Uterus (tissue), 4 donors: ENCODE results near the gene STAC. TPM values are rescaled to one million over a fixed set of nuclear protein-coding genes. Genes with fewer than 3 reads are reported as not detected.

Experiments used
- DNase-seq, 2 donors: peaks; one replicate each; pipeline ENCODE4 v3.0.0-alpha.2; 2019 to 2020
- H3K27ac ChIP-seq, 2 donors: fragments of 200-600 bp; sonication (generic); 1 replicate in 1 of 2; 2 replicates in 1 of 2; pipeline ENCODE4 v1.5.1; 2016 to 2018
- H3K27me3 ChIP-seq, 2 donors: fragments of 200-600 bp; sonication (generic); one replicate each; pipeline ENCODE4 v1.5.1; 2018 to 2019; ENCODE audit warnings: control low read depth in 1 of 2
- H3K36me3 ChIP-seq, 2 donors: fragments of 200-600 bp; sonication (generic); one replicate each; pipeline ENCODE4 v1.5.1; 2019; ENCODE audit warnings: control low read depth in 1 of 2
- H3K4me1 ChIP-seq, 2 donors: fragments of 200-600 bp; sonication (generic); one replicate each; pipeline ENCODE4 v1.5.1; 2018 to 2019; ENCODE audit warnings: control low read depth in 1 of 2
- H3K4me3 ChIP-seq, 2 donors: fragments of 200-600 bp; sonication (generic); 1 replicate in 1 of 2; 2 replicates in 1 of 2; pipeline ENCODE4 v1.5.1; 2018 to 2019; ENCODE audit warnings: mild to moderate bottlenecking in 1 of 2
- H3K9me3 ChIP-seq, 2 donors: fragments of 200-600 bp; sonication (generic); one replicate each; pipeline ENCODE4 v1.5.1; 2019; ENCODE audit warnings: control low read depth in 1 of 2
- CTCF ChIP-seq, 4 experiments: fragments of 200-600 bp in 2 of 4; fragments of 450-650 bp in 2 of 4; sonication (generic) in 2 of 4; IDR thresholded peaks; one replicate each; pipeline ENCODE4 v1.5.1; 2016 to 2019; ENCODE audit warnings: antibody characterized with exemption in 4 of 4, mild to moderate bottlenecking in 2 of 4, moderate library complexity in 1 of 4
- POLR2A ChIP-seq, 2 donors: fragments of 450-650 bp; IDR thresholded peaks; one replicate each; pipeline ENCODE4 v1.6.1; 2016; ENCODE audit warnings: antibody characterized with exemption in 2 of 2, mild to moderate bottlenecking in 1 of 2, moderate library complexity in 1 of 2
- intact Hi-C: fragments of 100-400 bp; cut with DNase I; formaldehyde crosslinking; loops from one replicate; pipeline ENCODE4 v1.15.1; 2023; ENCODE audit warnings: low total_unique reads
- total RNA-seq, 4 donors: library from RNA; depleted of rRNA in 3 of 4; stranded (reverse); fragments of >200 nt in 3 of 4; gene quantifications; one replicate each; pipeline versions ENCODE4 v1.1.0 to v1.2.4, GENCODE V29; 2014 to 2023
- donor health status: DM: yes; HTN: yes; CAD: no.

Gene STAC
- total RNA-seq, 4 donors from 2014 or later = under 0.01 to 3.3 (median 1.8) TPM

GRCh38 chr3:36418296-36418695, 38.0 kb downstream of the STAC start:
- no peak overlapping the region for H3K27ac ChIP-seq
- no peak for DNase-seq

GRCh38 chr3:36428445-36428844, 48.1 kb downstream of the STAC start:
- TF ChIP-seq CTCF (IDR thresholded peaks at IDR 0.05) (no peak), POLR2A (IDR thresholded peaks at IDR 0.05) (no peak)
- intact Hi-C loops = no loop called here
- Histone ChIP-seq H3K4me1 (no peaks in the 10 kb centered on the region), H3K9me3 (no peaks in the 10 kb centered on the region), H3K27ac (no peak overlapping the region), H3K36me3 (no peaks in the 10 kb centered on the region), H3K27me3 (no peaks in the 10 kb centered on the region), H3K4me3 (no peak overlapping the region)
- no peak for DNase-seq

More at GRCh38 chr3:36418296-36418695, 38.0 kb downstream of the STAC start:
- H3K9me3 ChIP-seq = peaks cover 0 to 4% of the 10 kb centered on the region in 2 donors
- H3K27me3 ChIP-seq = no peaks in the 10 kb centered on the region
- intact Hi-C loops = no loop called here
- H3K36me3 ChIP-seq = no peaks in the 10 kb centered on the region
- H3K4me1 ChIP-seq = no peaks in the 10 kb centered on the region
- TF ChIP-seq POLR2A (IDR thresholded peaks at IDR 0.05) = no peak
- H3K4me3 ChIP-seq = no peak overlapping the region

GRCh38 chr3:36429986-36430485, 49.7 kb downstream of the STAC start:
- Histone ChIP-seq H3K4me1 (no peaks in the 10 kb centered on the region), H3K4me3 (no peak overlapping the region), H3K27ac (no peak overlapping the region), H3K36me3 (no peaks in the 10 kb centered on the region), H3K27me3 (no peaks in the 10 kb centered on the region), H3K9me3 (no peaks in the 10 kb centered on the region)
- no peak for DNase-seq
- TF ChIP-seq CTCF (IDR thresholded peaks at IDR 0.05) (no peak), POLR2A (IDR thresholded peaks at IDR 0.05) (no peak)
- intact Hi-C loops = no loop called here

- Histone ChIP-seq H3K4me3 (no peak overlapping the region), H3K9me3 (no peaks in the 10 kb centered on the region), H3K27ac (no peak overlapping the region), H3K27me3 (no peaks in the 10 kb centered on the region), H3K4me1 (no peaks in the 10 kb centered on the region), H3K36me3 (no peaks in the 10 kb centered on the region)
- intact Hi-C loops = no loop called here
- no peak for DNase-seq
- TF ChIP-seq CTCF (IDR thresholded peaks at IDR 0.05) = no peak
- TF ChIP-seq POLR2A (IDR thresholded peaks at IDR 0.05) = no peak
Measured at GRCh38 chr3:36433511-36433910, 53.2 kb downstream of the STAC start.

- Histone ChIP-seq H3K27ac (no peak overlapping the region), H3K9me3 (no peaks in the 10 kb centered on the region), H3K27me3 (no peaks in the 10 kb centered on the region), H3K4me1 (no peaks in the 10 kb centered on the region), H3K36me3 (no peaks in the 10 kb centered on the region), H3K4me3 (no peak overlapping the region)
- TF ChIP-seq CTCF (IDR thresholded peaks at IDR 0.05) (no peak), POLR2A (IDR thresholded peaks at IDR 0.05) (no peak)
- intact Hi-C loops = no loop called here
- DNase-seq = no peak
Measured at GRCh38 chr3:36434687-36435426, 54.6 kb downstream of the STAC start.
